SK-N-SH treated with all-trans-retinoic acid at 6 μM for 48 hours (cell line): Measurements from ENCODE around the gene TKT.

Experiments used
- ATAC-seq: fragments of 200-7000 bp; cut with Tn5 transposase; 3 replicates; pipeline ENCODE4 v1.9.1; 2020; ENCODE audit warnings: mild to moderate bottlenecking, moderate library complexity
- ARNTL ChIP-seq: fragments of 450-650 bp; formaldehyde crosslinking; IDR thresholded peaks from 2 replicates; pipeline ENCODE4 v1.5.0; 2020; ENCODE audit warnings: low read depth, mild to moderate bottlenecking, moderate library complexity, borderline replicate concordance
- CREB5 ChIP-seq: fragments of 250-450 bp; sonication (Bioruptor Pico); IDR thresholded peaks from 2 replicates; pipeline ENCODE4 v1.5.1; 2020; ENCODE audit warnings: low read depth, mild to moderate bottlenecking, moderate library complexity
- CSDC2 ChIP-seq: fragments of 250-450 bp; sonication (Bioruptor Pico); IDR thresholded peaks from 2 replicates; pipeline ENCODE4 v1.5.0; 2020; ENCODE audit warnings: mild to moderate bottlenecking, moderate library complexity
- CSRNP3 ChIP-seq: fragments of 250-450 bp; sonication (Bioruptor Pico); IDR thresholded peaks from 2 replicates; pipeline ENCODE4 v1.5.1; 2021; ENCODE audit warnings: mild to moderate bottlenecking, moderate library complexity
- ESRRG ChIP-seq: fragments of 250-450 bp; sonication (Bioruptor Pico); IDR thresholded peaks from 2 replicates; pipeline ENCODE4 v1.6.1; 2021; ENCODE audit warnings: mild to moderate bottlenecking
- GLIS3 ChIP-seq: fragments of 250-450 bp; sonication (Bioruptor Pico); IDR thresholded peaks from 2 replicates; pipeline ENCODE4 v1.5.0; 2020; ENCODE audit warnings: mild to moderate bottlenecking, moderate library complexity
- ISL1 ChIP-seq: fragments of 250-450 bp; sonication (Bioruptor Pico); IDR thresholded peaks from 2 replicates; pipeline ENCODE4 v2.1.2; 2022; ENCODE audit warnings: mild to moderate bottlenecking, moderate library complexity
- OSR1 ChIP-seq: fragments of 250-450 bp; sonication (Bioruptor Pico); IDR thresholded peaks from 2 replicates; pipeline ENCODE4 v1.8.0; 2022; ENCODE audit warnings: moderate library complexity, mild to moderate bottlenecking, inconsistent platforms
- PATZ1 ChIP-seq: fragments of 250-450 bp; sonication (Bioruptor Pico); IDR thresholded peaks from 2 replicates; pipeline ENCODE4 v1.8.0; 2020; ENCODE audit warnings: mild to moderate bottlenecking, moderate library complexity, borderline replicate concordance
- POU6F1 ChIP-seq: fragments of 250-450 bp; sonication (Bioruptor Pico); IDR thresholded peaks from 2 replicates; pipeline ENCODE4 v1.8.0; 2021; ENCODE audit warnings: low read depth, mild to moderate bottlenecking, moderate library complexity, borderline replicate concordance
- PPARA ChIP-seq: fragments of 250-450 bp; sonication (Bioruptor Pico); IDR thresholded peaks from 2 replicates; pipeline ENCODE4 v1.5.0; 2020; ENCODE audit warnings: mild to moderate bottlenecking, borderline replicate concordance
- RARB ChIP-seq: fragments of 250-450 bp; sonication (Bioruptor Pico); IDR thresholded peaks from 2 replicates; pipeline ENCODE4 v1.8.0; 2021; ENCODE audit warnings: mild to moderate bottlenecking, moderate library complexity
- SNAI2 ChIP-seq: fragments of 250-450 bp; sonication (Bioruptor Pico); IDR thresholded peaks from 2 replicates; pipeline ENCODE4 v1.5.0; 2020; ENCODE audit warnings: mild to moderate bottlenecking, moderate library complexity
- TCF4 ChIP-seq: fragments of 250-450 bp; sonication (Bioruptor Pico); IDR thresholded peaks from 2 replicates; pipeline ENCODE4 v1.8.0; 2021; ENCODE audit warnings: mild to moderate bottlenecking, moderate library complexity, borderline replicate concordance
- TSHZ2 ChIP-seq: fragments of 250-450 bp; sonication (Bioruptor Pico); IDR thresholded peaks from 2 replicates; pipeline ENCODE4 v1.5.0; 2020; ENCODE audit warnings: mild to moderate bottlenecking, moderate library complexity
- ZC3H10 ChIP-seq: fragments of 250-450 bp; sonication (Bioruptor Pico); IDR thresholded peaks from 2 replicates; pipeline ENCODE4 v1.5.1; 2021; ENCODE audit warnings: mild to moderate bottlenecking, moderate library complexity
- ZFP3 ChIP-seq: fragments of 250-450 bp; sonication (Bioruptor Pico); IDR thresholded peaks from 2 replicates; pipeline ENCODE4 v1.5.0; 2020; ENCODE audit warnings: mild to moderate bottlenecking, moderate library complexity
- ZFP30 ChIP-seq: fragments of 450-650 bp; formaldehyde crosslinking; IDR thresholded peaks from 2 replicates; pipeline ENCODE4 v1.5.0; 2022; ENCODE audit warnings: mild to moderate bottlenecking, moderate library complexity
- ZNF565 ChIP-seq: fragments of 450-650 bp; formaldehyde crosslinking; conservative IDR thresholded peaks from 2 replicates; pipeline ENCODE4 v1.5.0; 2020; ENCODE audit warnings: low read depth, mild to moderate bottlenecking, moderate library complexity
- ZNF70 ChIP-seq: fragments of 450-650 bp; formaldehyde crosslinking; IDR thresholded peaks from 2 replicates; pipeline ENCODE4 v1.5.0; 2020; ENCODE audit warnings: mild to moderate bottlenecking, moderate library complexity
- ZNF8 ChIP-seq: fragments of 450-650 bp; formaldehyde crosslinking; IDR thresholded peaks from 2 replicates; pipeline ENCODE4 v1.5.0; 2020; ENCODE audit warnings: mild to moderate bottlenecking, moderate library complexity

The TKT gene

GRCh38 chr3:53250881-53251605 lies 4.8 kb downstream of the TKT start:
- ATAC-seq: no peak
- TF ChIP-seq ESRRG (CRISPR knock-in tag): no peak
- TF ChIP-seq SNAI2: no peak
- TF ChIP-seq RARB: no peak
- no peak for TF ChIP-seq ZNF70
- no peak for TF ChIP-seq CSDC2
- TF ChIP-seq ARNTL (CRISPR knock-in tag): no peak
- TF ChIP-seq CSRNP3 (CRISPR knock-in tag): no peak
- no peak for TF ChIP-seq OSR1 (CRISPR knock-in tag)
- no peak for TF ChIP-seq ZNF8 (CRISPR knock-in tag)
- no peak for TF ChIP-seq PPARA (CRISPR knock-in tag)
- TF ChIP-seq ISL1 (CRISPR knock-in tag): no peak
- no peak for TF ChIP-seq ZNF565 (CRISPR knock-in tag)
- TF ChIP-seq TCF4 (CRISPR knock-in tag): no peak
- TF ChIP-seq CREB5 (CRISPR knock-in tag): no peak
- no peak for TF ChIP-seq ZFP30
- TF ChIP-seq GLIS3 (CRISPR knock-in tag): no peak
- TF ChIP-seq ZC3H10 (CRISPR knock-in tag): no peak
- TF ChIP-seq, all 23 proteins: peak for 0

GRCh38 chr3:53250453-53250852 lies 5.4 kb downstream of the TKT start:
- ATAC-seq: no peak
- TF ChIP-seq ZNF565 (CRISPR knock-in tag): no peak
- no peak for TF ChIP-seq CSDC2
- TF ChIP-seq ZC3H10 (CRISPR knock-in tag): no peak

GRCh38 chr3:53248161-53248560 lies 7.7 kb downstream of the TKT start:
- ATAC-seq: peak; percentile 37
- TF ChIP-seq ZC3H10 (CRISPR knock-in tag) (no peak), OSR1 (CRISPR knock-in tag) (no peak), ZNF70 (no peak), ISL1 (CRISPR knock-in tag) (no peak), RARB (no peak), ZNF8 (CRISPR knock-in tag) (no peak), ZFP3 (CRISPR knock-in tag) (no peak)

- no peak for ATAC-seq
Observed at GRCh38 chr3:53247619-53248018, 8.2 kb downstream of the TKT start.

More at GRCh38 chr3:53247619-53248018, 8.2 kb downstream of the TKT start:
- TF ChIP-seq ZNF70: no peak
- TF ChIP-seq ZC3H10 (CRISPR knock-in tag): no peak
- TF ChIP-seq RARB: no peak
- TF ChIP-seq ZFP3 (CRISPR knock-in tag): no peak
- no peak for TF ChIP-seq PATZ1
- no peak for TF ChIP-seq ZNF565 (CRISPR knock-in tag)
- no peak for TF ChIP-seq CREB5 (CRISPR knock-in tag)
- no peak for TF ChIP-seq ZFP30
- TF ChIP-seq SNAI2: no peak
- TF ChIP-seq TSHZ2 (CRISPR knock-in tag): no peak
- no peak for TF ChIP-seq POU6F1
- TF ChIP-seq PPARA (CRISPR knock-in tag): no peak
- TF ChIP-seq TCF4 (CRISPR knock-in tag): no peak
